Measurements from ENCODE around the gene FLT1.

DNA sequence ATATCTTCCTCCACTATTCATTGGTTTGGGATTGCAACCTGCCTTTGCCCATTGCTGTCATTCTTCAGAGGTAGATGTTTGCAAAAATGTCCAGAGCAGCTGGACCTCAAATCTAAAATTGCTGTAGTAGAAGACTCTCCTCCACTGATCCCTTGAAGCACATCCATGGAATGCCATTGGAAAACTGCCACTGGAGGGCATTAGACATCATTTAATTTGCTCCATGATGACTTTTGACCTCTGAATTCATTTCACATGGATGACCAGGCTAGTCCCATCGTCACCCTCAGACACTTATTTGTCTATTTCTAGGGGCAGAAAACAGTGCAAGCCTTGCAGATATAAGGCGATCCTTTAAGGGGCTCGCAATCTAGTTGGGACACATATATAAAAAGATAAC, 33.9 kb upstream of the FLT1 start:
- no peak for TF ChIP-seq EZH2 (IDR thresholded peaks at IDR 0.05; ENCODE audit: low read length, missing control alignments)
- TF ChIP-seq, protein P1, sequence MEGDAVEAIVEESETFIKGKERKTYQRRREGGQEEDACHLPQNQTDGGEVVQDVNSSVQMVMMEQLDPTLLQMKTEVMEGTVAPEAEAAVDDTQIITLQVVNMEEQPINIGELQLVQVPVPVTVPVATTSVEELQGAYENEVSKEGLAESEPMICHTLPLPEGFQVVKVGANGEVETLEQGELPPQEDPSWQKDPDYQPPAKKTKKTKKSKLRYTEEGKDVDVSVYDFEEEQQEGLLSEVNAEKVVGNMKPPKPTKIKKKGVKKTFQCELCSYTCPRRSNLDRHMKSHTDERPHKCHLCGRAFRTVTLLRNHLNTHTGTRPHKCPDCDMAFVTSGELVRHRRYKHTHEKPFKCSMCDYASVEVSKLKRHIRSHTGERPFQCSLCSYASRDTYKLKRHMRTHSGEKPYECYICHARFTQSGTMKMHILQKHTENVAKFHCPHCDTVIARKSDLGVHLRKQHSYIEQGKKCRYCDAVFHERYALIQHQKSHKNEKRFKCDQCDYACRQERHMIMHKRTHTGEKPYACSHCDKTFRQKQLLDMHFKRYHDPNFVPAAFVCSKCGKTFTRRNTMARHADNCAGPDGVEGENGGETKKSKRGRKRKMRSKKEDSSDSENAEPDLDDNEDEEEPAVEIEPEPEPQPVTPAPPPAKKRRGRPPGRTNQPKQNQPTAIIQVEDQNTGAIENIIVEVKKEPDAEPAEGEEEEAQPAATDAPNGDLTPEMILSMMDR (conservative IDR thresholded peaks at IDR 0.05 in 1 of 2, IDR thresholded peaks at IDR 0.05 in 1 of 2; ENCODE audit: low read depth in 1 of 2, low read length in 2 of 2), result no peak

Measured in fibroblast of lung (primary cell).